Kidney epithelial cell (primary cell): Measurements from ENCODE around the gene ALAD. TPM values are rescaled to one million over a fixed set of nuclear protein-coding genes. Genes with fewer than 3 reads are reported as not detected.

Experiments
- DNase-seq: peaks from one replicate; pipeline ENCODE4 v3.0.0-alpha.2; 2010; ENCODE audit warnings: low read depth
- H3K27me3 ChIP-seq: 2 replicates; pipeline ENCODE4 v1.6.0; 2011; ENCODE audit warnings: low read length; ENCODE audit not compliant: control insufficient read depth, insufficient read depth
- H3K36me3 ChIP-seq: 2 replicates; pipeline ENCODE4 v1.5.1; 2011; ENCODE audit warnings: low read length; ENCODE audit not compliant: control insufficient read depth, insufficient read depth
- H3K4me3 ChIP-seq: 2 replicates; pipeline ENCODE4 v1.5.1; 2011; ENCODE audit warnings: low read depth, mild to moderate bottlenecking, control low read depth, low read length
- CTCF ChIP-seq: IDR thresholded peaks from 2 replicates; pipeline ENCODE4 v1.5.1; 2011; ENCODE audit warnings: mild to moderate bottlenecking, moderate library complexity, low read length, control low read depth, inconsistent platforms; ENCODE audit not compliant: insufficient read depth, poor library complexity, severe bottlenecking
- total RNA-seq: library from RNA; depleted of rRNA; stranded (reverse); fragments of >200 nt; gene quantifications from 2 replicates; pipeline ENCODE4 v1.2.3, GENCODE V29; 2015

The ALAD gene
- total RNA-seq, 1 donor from 2014 or later = 6.7 TPM

GRCh38 chr9:113376634-113377567, 24.2 kb downstream of the ALAD start, which contains the start of gene HDHD3:
HDHD3 (minus strand) TSS chr9:113376986; CDS start chr9:113374354, 2,632 bp downstream.
- DNase-seq = peak; percentile 29

GRCh38 chr9:113375057-113376023, 25.7 kb downstream of the ALAD start:
- no peaks in the 10 kb centered on the region for H3K27me3 ChIP-seq
- DNase-seq = no peak
- peak overlapping the region; percentile 21 for H3K4me3 ChIP-seq
- no peak for TF ChIP-seq CTCF
- no peaks in the 10 kb centered on the region for H3K36me3 ChIP-seq

More at GRCh38 chr9:113376634-113377567, 24.2 kb downstream of the ALAD start, which contains the start of gene HDHD3:
- no peaks in the 10 kb centered on the region for H3K36me3 ChIP-seq
- peak within 1 kb of the TSS; percentile 61 for H3K4me3 ChIP-seq
- TF ChIP-seq CTCF = no peak
- H3K27me3 ChIP-seq = no peaks in the 10 kb centered on the region

- no peak for TF ChIP-seq CTCF
- H3K4me3 ChIP-seq = no peak overlapping the region
- H3K27me3 ChIP-seq = no peaks in the 10 kb centered on the region
- DNase-seq = no peak
- H3K36me3 ChIP-seq = no peaks in the 10 kb centered on the region
These were observed 27.2 kb downstream of the ALAD start for GRCh38 chr9:113373676-113374392.

- no peak for TF ChIP-seq CTCF
- Histone ChIP-seq H3K4me3 (no peak overlapping the region), H3K27me3 (no peaks in the 10 kb centered on the region), H3K36me3 (no peaks in the 10 kb centered on the region)
- DNase-seq = no peak
These were observed 27.8 kb downstream of the ALAD start for GRCh38 chr9:113373256-113373655.

- Histone ChIP-seq H3K36me3 (no peaks in the 10 kb centered on the region), H3K27me3 (no peaks in the 10 kb centered on the region), H3K4me3 (no peak overlapping the region)
- no peak for TF ChIP-seq CTCF
- no peak for DNase-seq
These were observed 29.0 kb downstream of the ALAD start for GRCh38 chr9:113372059-113372458.
